ENCODE measurements around the gene RHEBL1. TPM values are rescaled to one million over a fixed set of nuclear protein-coding genes. Genes with fewer than 3 reads are reported as not detected.

Gene RHEBL1
- total RNA-seq, 1 donor from 2014 or later, result not detected

DNA sequence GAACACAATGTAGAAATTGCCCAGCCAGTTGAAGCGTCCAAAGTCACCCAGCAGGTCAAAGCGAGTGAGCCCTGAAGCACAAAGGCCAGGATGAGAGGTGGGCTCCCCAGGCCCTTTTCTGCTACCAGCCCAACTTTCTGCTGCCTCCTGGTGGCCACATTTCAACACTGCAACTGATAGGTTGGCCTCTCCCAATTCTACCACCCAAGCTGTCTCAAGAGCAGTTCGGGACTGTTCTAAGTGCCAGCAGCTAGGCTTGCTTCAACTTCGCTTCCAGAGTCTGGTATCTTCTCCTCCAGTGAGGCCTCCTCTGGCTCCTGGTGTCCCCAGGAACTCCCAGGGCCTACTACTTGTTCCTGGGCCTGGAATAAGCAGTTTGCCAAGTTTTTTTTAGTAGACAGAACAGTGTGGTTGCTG is 28.3 kb upstream of the RHEBL1 start:
- Histone ChIP-seq H3K4me3 (no peak overlapping the region), H3K36me3 (peaks cover 66 to 68% of the 10 kb centered on the region in 2 donors), H3K27me3 (peaks cover 10% of the 10 kb centered on the region), H3K27ac (no peak overlapping the region), H3K9me3 (no peaks in the 10 kb centered on the region), H3K4me1 (peaks cover 4 to 9% of the 10 kb centered on the region in 2 donors)
- intact Hi-C loops (cut with DNase I), result no loop called here
- TF ChIP-seq, protein P1, sequence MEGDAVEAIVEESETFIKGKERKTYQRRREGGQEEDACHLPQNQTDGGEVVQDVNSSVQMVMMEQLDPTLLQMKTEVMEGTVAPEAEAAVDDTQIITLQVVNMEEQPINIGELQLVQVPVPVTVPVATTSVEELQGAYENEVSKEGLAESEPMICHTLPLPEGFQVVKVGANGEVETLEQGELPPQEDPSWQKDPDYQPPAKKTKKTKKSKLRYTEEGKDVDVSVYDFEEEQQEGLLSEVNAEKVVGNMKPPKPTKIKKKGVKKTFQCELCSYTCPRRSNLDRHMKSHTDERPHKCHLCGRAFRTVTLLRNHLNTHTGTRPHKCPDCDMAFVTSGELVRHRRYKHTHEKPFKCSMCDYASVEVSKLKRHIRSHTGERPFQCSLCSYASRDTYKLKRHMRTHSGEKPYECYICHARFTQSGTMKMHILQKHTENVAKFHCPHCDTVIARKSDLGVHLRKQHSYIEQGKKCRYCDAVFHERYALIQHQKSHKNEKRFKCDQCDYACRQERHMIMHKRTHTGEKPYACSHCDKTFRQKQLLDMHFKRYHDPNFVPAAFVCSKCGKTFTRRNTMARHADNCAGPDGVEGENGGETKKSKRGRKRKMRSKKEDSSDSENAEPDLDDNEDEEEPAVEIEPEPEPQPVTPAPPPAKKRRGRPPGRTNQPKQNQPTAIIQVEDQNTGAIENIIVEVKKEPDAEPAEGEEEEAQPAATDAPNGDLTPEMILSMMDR (IDR thresholded peaks at IDR 0.05), result peak; percentile 54 to 83 (median 69)
- peak in 1 of 2 donors; percentile 69 for DNase-seq (ENCODE audit: low spot score in 2 of 2)

DNA sequence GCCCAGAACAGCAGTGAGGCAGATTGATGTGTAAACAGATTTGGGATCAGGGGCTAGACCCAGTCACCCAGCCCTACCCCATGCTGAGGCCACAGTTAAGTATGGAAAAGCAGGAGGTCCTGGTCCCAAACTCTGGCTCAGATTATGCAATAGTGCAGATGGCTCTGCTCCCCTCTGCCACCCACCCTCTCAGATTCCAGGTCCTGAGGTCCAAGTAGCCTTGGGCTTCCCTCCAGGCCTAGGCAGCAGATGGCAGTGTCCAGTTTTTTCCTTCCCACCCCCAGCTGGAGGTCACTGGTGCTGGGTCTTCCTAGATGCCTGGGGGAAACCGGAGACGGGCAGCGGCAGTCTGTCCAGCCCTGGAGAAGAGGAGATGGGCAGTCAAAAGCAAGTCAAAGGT is 27.6 kb upstream of the RHEBL1 start:
- Histone ChIP-seq H3K4me3 (no peak overlapping the region), H3K36me3 (peaks cover 60 to 61% of the 10 kb centered on the region in 2 donors)
- intact Hi-C loops (cut with DNase I), result no loop called here

DNA sequence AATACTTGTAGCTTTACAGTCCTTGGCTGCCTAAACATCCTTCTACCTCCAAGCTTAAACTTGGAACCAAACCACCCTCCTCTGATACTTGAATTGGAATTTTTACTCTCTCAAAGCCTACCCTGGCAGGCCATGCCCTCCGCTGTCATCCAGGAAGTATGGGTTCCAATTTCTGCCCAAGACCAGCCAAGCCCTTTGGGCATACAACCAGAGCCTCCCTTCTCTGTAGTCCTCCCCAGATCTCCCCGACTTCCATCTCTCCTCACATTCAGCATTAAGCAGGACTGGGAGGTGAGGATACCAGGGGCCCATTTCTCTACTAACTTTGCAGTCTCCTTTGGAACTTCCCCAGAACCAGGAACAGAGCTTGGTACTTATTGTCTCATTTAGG is 25.2 kb upstream of the RHEBL1 start:
- Histone ChIP-seq H3K36me3 (peaks cover 36 to 37% of the 10 kb centered on the region in 2 donors), H3K4me3 (peak overlapping the region in 1 of 2 donors; percentile 24), H3K9me3 (no peaks in the 10 kb centered on the region), H3K27me3 (peaks cover 10% of the 10 kb centered on the region), H3K27ac (no peak overlapping the region), H3K4me1 (peaks cover 12 to 26% of the 10 kb centered on the region in 2 donors)
- DNase-seq (ENCODE audit: low spot score in 2 of 2), result no peak
- intact Hi-C loops (cut with DNase I), result no loop called here
- TF ChIP-seq, protein P1 (IDR thresholded peaks at IDR 0.05), result no peak

More for the DNA sequence above, 27.6 kb upstream of the RHEBL1 start:
- peaks cover 10% of the 10 kb centered on the region for H3K27me3 ChIP-seq
- H3K9me3 ChIP-seq, result no peaks in the 10 kb centered on the region
- H3K4me1 ChIP-seq, result peaks cover 4 to 11% of the 10 kb centered on the region in 2 donors
- no peak for DNase-seq (ENCODE audit: low spot score in 2 of 2)
- TF ChIP-seq, protein P1 (IDR thresholded peaks at IDR 0.05), result no peak
- H3K27ac ChIP-seq, result no peak overlapping the region

DNA sequence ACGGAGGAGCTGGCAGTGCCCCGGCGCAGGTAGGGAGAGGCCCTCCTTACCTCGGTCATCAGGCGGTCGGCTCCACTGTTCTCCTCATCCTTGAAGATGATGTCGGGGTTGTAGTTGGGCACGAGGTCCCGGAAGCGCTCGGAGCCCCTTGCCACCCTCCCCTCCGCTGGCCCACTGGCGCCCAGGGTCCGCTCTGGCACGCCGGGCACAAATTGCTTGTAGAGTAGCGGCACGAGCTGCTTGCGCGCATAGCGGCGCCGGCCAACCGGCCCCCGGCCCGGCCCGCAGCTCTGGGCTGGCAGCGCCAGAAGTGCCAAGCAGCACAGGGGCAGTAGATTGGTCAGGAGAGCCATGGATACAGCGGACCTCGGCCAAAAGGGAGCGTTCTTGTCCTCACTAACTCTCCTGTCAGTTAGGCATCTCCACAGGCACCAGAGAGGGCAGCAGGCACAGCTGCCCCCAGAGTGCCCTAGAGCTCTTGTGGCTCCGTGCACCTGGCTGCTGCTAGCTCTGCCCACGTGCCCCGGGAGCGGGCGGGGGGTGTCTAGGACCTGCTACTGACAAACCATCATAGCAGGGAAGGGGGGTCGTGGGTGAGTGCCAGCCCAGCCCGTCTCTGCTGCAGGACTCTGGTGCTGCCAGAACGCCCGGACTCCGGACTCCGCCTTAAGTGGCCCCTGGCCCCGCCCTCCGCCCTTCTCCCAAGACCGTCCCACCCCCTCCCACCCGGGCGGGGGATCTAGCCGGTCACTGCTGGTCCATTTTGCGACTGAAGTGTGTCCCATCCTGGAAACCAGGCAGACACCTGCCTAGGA is 24.6 kb upstream of the RHEBL1 start, which contains the start of gene DHH:
Gene DHH (minus strand): TSS at position 642 of the 815 bp plus-strand sequence. CDS start 289 bp downstream, at position 353.
- peaks cover 16 to 32% of the 10 kb centered on the region in 2 donors for H3K4me1 ChIP-seq
- TF ChIP-seq, protein P1 (IDR thresholded peaks at IDR 0.05), result no peak
- DNase-seq (ENCODE audit: low spot score in 2 of 2), result no peak
- H3K4me3 ChIP-seq, result peak within 1 kb of the TSS; percentile 24 to 51
- intact Hi-C loops (cut with DNase I), result no loop called here
- no peaks in the 10 kb centered on the region for H3K9me3 ChIP-seq
- H3K27ac ChIP-seq, result no peak within 1 kb of the TSS
- H3K36me3 ChIP-seq, result peaks cover 30 to 31% of the 10 kb centered on the region in 2 donors
- H3K27me3 ChIP-seq, result peaks cover 10% of the 10 kb centered on the region

DNA sequence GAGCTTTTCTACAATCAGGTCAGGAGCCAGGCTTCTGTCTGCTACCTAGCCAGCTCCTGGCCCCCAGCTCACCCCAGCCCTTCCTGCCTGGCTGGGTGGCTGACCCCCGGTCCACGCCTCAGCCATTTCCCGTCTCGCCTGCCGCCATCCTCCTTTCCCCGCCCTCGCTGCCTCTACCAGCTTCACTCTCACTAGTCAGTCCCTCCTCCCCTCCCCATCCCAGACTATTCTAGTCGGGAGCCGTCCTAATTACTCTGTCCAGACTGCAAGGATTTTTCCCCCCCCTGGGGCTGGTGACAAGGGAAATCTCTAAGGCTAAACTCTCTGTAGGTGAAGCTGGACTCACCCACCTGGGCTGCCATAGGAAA is 24.0 kb upstream of the RHEBL1 start:
- Histone ChIP-seq H3K4me1 (peaks cover 16 to 33% of the 10 kb centered on the region in 2 donors), H3K27me3 (peaks cover 10% of the 10 kb centered on the region), H3K27ac (no peak overlapping the region), H3K36me3 (peaks cover 24 to 25% of the 10 kb centered on the region in 2 donors), H3K4me3 (peak overlapping the region; percentile 24 to 51), H3K9me3 (no peaks in the 10 kb centered on the region)
- no peak for DNase-seq (ENCODE audit: low spot score in 2 of 2)
- TF ChIP-seq, protein P1 (IDR thresholded peaks at IDR 0.05), result no peak
- intact Hi-C loops (cut with DNase I), result no loop called here
